ENCODE measurements around the gene TREH. TPM values are rescaled to one million over a fixed set of nuclear protein-coding genes. Genes with fewer than 3 reads are reported as not detected.

The TREH gene
- polyA plus RNA-seq, 5 donors: 0.08 to 0.35 (median 0.16) TPM

DNA sequence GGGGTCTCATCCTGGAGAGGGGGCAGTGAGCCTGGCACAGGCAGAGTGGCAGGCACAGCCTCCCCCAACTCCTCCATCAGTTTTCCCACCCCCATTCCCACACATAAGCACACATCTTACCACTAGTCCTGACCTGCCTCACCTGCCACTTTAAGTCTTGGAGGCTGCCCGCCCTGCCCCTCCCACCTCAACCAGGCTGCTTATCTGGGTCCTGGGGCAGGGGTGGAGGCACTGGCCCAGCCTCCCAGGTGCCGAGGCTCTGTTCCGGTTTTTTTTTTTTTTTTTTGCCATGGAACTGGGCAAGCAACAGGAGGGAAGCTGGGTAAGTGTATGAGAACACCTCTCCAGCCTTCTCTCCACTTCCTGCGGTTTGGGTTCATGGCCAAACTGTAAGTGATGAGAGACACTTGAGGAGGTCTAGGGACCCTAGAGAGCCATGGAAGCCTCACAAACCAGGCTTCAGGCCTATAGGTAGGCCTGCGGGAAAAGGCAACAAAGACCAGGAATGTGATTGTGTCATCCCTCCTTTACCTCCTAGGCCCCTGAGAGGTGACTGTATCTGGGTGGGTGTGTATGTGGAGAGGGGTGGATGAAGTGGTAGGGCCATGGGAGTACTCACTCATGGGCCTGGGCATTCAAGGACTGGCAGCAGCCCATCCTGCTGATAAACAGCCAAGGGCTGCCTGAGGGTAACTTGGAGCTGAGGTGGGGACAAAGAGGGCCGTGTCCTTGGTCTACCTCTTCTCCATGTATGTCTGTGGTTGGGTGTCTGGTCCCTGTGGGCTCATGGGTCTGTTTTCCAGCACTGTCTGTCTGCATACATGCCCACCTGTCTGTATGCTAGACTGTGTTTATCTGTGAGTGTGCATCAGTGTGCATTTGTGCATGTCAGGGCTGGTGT, 49.4 kb downstream of the TREH start:
- DNase-seq: no peak

DNA sequence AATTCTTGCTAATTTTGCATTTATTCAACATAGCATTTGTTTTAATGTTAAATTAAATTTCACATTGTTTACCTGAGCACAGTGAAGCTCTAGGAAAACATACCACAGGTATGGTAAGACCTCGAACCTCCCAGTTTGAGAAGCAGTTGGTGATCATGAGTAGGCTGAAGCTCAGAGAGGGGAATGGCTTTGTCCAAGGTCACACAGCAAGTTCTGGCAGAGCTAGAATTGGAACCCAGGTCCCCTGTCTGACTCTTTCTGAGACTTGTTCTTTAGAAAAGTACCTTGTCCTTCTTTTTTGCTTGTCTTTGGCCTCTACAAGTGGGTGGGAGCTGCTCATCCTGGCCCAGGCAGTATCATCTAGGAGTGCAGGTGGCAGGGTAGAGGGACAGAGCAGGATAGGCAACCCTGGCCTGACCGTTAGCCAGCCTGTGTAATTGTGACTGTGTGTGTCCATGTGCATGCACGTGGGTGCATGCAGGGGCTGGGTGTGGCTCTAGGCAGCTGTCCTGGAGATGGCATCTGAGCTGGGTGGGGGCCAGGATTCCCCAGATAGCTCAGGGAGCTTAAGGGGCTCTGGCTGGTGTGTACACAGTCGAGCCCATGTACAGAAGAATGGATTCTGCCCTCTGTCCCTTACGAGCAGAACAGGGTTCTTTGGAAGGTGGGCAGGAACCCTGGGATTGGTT, 50.4 kb downstream of the TREH start:
- no peak for DNase-seq

GRCh38 chr11:118628432-118628831, 51.0 kb downstream of the TREH start:
- DNase-seq: no peak

GRCh38 chr11:118628031-118628430, 51.4 kb downstream of the TREH start:
- DNase-seq: no peak

DNA sequence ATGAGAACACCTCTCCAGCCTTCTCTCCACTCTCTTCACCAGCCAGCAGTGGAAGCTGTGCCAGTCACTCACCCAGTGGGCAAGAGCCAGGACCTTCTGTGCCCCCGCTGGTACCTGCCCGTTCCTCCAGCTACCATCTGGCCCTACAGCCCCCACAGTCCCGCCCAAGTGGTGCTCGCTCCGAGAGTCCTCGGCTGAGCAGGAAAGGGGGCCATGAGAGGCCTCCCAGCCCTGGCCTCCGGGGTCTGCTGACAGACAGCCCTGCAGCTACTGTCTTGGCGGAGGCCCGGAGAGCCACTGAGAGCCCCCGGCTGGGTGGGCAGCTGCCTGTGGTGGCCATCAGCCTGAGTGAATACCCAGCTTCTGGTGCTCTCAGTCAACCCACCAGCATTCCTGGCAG, 51.9 kb downstream of the TREH start:
- no peak for DNase-seq

DNA sequence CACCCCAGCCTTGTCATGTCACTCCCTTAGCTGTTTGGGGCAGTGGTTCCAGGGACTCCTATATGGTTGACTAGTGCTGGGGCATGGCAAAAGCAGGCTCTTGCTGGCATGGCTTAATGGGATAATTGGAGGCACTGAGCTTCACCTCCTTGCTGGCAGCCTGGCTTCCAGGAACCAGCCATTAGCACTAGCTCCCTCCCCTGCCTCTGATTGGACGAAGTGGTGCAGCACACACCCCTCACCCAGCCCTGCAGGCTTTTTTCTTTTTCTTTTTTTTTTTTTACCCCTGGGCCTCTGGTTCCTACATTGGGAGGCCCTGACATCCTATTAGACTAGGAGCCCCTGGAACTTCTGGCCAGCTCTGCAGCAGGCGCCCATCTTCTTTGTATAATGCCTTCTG, 53.5 kb downstream of the TREH start:
- no peak for DNase-seq

DNA sequence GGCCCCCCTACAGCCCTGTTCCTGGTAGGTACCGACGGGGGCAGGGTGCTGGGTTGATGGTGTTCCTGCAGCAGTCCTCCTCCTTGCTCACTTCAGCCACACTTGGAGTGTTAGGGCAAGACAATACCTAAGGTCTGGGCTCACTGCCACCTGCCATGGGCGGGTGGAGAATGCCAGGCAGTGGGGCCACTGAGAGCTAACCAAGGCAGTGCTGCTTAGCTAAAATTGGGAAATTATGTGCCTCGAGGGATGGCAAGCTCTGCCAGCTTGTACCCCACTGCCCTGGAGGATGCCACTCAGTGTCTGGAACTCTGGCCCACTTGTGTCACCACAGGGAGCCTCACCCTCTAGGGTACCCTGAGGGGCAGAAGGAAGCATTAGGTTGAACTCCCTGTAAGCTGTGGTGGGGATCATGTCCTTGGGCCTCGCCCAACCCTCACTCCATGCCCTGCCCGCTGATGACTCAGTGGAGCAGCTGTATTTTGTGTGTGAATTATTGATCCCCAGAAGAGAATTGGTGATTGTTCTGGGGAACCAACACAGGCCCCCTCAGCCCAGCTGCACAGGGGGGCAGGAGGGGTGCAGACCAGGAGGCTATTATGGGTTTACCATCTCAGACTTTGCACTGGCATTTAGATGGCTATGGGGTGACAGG, 54.3 kb downstream of the TREH start:
- DNase-seq: no peak

- no peak for DNase-seq
Observed at GRCh38 chr11:118623269-118623655, 56.2 kb downstream of the TREH start.

- no peak for DNase-seq
Observed at GRCh38 chr11:118622376-118623268, 56.8 kb downstream of the TREH start.

DNA sequence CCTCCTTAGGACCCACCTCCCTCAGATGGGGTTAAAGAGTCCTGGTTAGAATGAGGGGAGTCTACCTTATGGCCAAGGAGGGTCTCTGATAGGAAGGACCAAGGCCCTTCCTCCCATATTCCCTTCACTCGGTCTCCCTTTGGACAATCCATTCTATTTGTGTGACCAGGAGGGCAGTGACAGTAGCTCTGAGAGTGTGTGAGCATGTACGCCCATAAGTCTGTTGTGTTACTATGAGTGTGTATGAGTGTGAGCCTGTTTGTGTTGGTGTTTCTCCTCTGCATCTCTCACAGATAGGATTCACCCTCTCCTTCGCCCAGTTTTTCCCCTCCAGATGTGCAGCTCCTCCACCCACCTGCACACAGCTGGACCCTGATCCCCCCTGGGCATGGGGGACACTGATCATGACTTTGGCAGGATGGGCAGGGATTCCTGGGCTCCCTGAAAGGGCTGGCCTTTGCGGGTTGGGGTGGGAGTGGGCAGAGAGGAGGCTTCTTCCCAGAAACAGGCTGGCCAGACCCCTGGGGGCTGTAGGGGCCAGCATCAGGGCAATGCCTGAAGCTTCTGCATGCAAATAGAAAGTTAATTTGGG, 57.6 kb downstream of the TREH start:
- DNase-seq: no peak

DNA sequence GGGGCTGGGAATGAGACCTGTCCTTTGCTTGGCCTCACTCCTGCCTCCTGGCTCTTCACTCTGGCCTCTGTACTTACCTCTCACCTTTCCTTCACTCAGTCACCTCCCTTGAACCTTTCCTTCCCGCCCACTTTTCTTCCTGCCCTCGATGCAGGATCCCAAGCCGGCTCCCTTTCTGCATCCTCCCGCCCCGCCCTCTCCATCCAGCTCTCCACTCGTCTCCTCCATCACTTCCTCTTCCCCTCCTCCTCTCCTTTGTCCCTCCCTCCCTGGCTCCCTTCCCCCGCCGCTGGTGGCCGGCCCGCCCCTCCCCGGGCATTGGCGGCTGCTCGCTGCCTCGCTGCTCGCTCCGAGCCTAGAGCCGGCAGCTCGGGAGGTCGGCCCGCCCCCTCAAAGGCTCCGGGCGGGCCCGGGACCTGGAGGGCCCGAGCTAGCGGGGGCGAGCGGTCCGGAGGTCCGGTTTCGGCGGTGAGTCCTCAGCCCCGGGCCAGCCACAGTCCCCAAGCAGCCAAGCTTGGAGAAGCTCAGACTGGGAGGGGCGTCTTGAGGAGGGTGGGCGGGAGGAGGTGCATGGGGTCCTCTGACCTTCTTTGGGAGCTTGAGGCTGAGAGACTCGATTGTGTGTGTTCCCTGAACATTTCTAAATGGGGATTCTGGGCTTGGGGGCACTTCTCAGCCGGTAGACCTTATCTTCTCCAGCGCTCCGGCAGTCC, 58.2 kb downstream of the TREH start:
- DNase-seq: peak; percentile 85 to 86

- no peak for DNase-seq
Observed at GRCh38 chr11:118620529-118621070, 58.9 kb downstream of the TREH start.

DNA sequence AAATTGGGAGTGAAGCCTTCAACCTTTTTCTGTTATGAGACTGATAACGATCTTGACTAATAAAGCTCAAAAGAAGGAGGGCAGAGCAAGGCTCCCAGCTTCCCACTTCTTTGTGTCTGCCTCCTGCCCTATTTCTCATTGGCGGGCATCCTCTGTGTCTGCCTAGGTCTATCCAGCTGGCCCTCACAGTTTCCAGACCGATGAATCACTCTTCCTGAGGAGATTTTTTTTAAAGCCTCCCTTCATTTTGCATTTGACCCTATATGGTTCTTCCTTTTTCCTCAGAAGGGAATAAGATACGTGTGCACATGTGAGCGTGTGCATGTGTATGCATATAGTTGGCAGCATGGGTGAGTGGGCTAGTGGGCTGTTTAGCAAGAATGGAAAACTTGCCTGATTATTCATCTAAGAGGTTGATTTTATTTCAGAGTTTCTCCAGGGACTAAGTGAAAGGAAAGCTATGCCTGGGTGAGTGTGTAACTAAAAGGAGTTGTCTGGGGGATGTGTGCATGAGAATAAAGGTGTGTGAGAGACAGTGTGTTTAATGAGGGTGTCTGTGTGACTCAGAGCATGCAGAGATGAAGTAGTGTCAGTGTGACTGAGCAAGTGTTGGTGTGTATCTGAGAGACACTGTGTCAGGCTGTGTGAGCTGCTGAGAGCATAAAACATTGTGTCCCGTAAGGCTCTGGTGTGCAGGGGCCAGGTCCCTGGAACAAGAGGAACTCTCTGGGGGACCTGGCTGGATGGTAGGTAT, 59.8 kb downstream of the TREH start:
- no peak for DNase-seq

- DNase-seq: no peak
Observed at GRCh38 chr11:118618991-118619375, 60.5 kb downstream of the TREH start.

DNA sequence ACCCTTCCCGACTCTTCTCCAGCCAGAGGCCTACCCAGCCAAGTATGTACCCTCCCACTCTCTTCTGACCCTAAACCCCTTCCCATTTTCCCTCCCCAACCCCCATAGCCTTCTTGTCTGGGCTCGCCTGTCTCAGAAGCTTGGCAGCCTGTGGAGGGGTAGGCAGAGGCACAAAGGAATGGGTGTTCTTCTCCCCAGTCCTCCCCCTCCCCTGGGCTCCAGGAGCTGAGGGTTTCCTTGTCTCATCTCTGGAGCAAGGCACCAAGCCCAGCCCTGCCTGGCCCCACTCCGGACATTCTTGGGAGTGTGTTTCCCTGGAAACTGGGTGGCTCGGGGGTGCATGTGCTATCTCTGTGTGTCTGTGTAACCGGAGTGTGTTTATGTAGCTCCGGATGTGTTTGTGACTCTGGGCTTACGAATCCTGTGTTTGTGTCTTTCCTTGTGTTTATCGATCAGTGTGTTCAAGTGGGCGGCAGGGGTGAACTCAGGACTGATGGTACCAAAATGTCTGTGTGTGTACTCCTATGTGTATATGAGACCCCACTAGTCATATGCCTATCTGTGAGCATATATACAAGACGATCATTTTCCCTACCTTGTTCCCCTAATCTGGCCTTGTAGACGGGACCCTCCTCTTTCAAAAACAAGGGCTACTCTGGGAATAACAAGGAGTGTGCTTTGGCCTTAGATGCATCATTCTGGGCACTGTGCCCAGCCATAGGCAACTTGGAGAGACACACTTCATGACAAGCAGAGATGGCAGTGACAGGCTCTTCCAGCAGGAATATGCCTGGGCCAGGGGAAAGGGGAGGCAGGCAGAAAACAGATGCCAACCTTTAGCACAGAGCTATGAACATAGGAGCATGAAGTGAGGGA, 61.1 kb downstream of the TREH start:
- DNase-seq: peak; percentile 58 to 66

DNA sequence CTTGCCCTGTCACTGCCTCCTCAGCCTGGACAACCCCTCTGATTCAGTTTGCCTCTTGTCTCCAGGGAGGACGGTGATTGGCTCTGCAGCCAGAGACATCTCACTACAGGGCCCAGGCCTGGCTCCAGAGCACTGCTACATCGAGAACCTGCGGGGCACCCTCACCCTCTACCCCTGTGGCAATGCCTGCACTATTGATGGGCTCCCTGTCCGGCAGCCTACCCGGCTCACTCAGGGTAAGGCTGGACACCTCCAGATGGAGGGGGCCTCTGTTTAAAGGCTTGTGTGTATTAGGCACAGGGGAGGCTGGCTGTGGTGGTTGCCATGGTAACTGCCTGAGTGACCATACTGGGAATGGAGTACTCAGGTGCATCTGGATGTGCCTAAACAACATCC, 63.5 kb downstream of the TREH start:
- DNase-seq: no peak

GRCh38 chr11:118615282-118615975, 64.0 kb downstream of the TREH start:
- DNase-seq: no peak

DNA sequence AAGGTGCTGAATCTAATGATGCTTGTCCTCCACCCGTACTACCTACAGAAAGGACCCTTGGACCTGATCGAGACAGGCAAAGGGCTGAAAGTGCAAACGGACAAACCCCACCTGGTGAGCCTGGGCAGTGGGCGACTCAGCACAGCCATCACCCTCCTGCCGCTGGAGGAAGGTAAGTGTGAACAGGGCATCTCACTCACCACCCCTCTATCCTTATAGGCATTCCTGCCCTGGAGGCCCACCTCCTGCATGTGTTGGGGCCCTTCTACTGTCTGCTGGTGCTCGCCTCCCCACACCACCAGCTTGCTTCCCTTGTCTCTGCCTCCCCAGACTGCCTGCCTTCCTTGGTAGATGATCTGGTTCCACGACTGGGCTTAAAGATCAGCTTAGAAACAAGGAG, 64.9 kb downstream of the TREH start:
- no peak for DNase-seq

All from right lung (tissue), 5 donors.